ENCODE results near the gene TMEM45B.
"Not testable (repeated sequence)": the region's sequence is repeated elsewhere in the genome, so short reads cannot be mapped to it uniquely, and the experiment has no call there.

TMEM45B gene

DNA sequence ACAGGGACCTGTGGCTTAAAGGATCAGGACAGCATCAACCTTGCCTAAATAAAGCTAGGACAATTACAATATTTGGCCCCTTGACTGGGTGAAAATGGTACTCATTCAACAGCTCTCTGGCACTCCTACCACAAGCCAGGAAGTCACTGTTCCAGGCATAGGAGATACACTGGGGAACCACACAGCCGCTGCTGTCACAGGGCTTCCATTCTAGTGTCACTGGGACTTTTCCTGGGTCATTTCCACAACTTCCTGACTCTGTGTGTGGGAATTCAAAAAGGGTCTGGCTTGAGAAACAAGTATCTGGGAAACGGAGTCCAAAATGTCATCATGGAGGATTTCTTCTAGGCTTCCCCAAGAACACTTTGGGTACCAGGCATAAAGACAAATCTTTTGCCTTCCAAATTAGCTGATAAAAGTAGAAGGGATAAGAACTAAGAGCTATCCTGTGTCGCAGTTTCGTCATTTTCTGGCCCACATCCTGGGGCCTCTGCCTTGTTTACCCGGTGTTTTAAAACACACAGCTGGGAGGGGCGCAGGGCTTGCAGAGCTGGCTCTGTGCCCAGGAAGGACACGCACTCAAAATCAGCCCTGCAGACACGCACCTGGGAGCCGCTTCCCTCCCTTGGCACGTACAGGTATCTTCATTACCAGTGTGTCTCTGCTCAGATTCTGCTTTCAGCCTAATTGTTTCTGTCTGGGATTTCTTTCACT is 38.0 kb downstream of the TMEM45B start:
- peak; percentile 25 for DNase-seq

DNA sequence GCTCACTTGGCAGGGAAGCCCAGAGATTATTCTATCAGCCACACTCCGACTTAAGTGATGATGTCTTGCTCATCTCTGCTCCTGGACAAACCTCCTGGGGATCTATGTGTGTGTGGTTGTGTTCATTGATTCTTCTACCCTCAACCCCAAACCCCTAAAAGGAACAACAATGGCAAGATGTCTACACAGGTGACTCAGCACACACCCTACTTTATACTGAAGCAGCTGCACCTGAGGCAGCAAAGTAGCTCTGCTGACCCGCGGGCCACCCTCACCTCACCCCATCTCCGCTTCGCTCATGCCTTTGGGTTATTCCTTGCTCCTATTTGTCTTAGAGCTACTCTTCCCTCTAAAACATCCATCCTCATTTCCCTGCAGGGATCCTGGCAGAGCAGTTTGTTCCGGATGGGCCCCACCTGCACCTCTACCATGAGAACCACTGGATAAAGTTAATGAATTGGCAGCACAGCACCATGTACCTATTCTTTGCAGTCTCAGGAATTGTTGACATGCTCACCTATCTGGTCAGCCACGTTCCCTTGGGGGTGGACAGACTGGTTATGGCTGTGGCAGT is 38.7 kb downstream of the TMEM45B start:
- no peak for DNase-seq

DNA sequence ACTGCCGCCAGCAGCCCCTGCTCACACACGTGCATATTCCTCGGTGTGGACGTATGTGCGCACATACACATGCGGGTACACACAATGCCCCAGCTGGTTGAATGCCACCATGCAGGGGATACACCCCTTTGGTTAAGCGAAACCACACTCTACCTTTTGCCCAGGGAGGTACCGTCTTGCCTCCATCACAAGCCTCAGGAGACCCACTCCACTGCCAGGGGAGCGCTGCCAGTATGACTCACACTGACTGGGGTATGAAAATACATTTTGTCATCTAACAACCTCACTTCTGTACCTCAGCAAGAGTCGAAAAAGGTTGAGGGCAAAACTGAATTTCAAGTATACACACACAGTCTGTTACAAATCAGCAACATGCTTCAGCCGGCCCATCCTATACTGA is 39.4 kb downstream of the TMEM45B start:
- DNase-seq: no peak

GRCh38 chr11:129856036-129856435 is 40.4 kb downstream of the TMEM45B start:
- no peak for DNase-seq

- no peak for DNase-seq
These were observed 46.3 kb downstream of the TMEM45B start for GRCh38 chr11:129861702-129862522.

DNA sequence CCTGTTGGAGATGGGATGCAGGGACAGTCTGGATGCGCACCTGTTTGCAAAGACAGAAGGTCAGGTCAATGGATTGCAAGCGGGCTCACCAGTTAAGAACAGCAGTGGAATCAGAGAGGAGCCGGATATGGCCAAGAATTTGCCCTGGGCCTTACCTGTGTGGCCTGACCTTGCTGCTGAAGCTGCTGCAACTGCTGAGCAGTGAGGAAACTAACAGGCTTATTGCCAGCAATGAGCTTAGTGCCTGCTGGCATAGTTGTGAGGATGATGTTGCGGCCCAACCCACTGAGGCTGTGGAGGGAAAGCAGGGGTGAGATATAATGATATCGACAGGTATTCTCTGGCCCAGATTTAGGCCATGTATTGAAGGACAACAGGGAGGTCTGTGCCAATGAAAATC is 49.2 kb downstream of the TMEM45B start:
- no peak for DNase-seq

GRCh38 chr11:129865701-129866100 is 50.1 kb downstream of the TMEM45B start:
- DNase-seq: no peak

DNA sequence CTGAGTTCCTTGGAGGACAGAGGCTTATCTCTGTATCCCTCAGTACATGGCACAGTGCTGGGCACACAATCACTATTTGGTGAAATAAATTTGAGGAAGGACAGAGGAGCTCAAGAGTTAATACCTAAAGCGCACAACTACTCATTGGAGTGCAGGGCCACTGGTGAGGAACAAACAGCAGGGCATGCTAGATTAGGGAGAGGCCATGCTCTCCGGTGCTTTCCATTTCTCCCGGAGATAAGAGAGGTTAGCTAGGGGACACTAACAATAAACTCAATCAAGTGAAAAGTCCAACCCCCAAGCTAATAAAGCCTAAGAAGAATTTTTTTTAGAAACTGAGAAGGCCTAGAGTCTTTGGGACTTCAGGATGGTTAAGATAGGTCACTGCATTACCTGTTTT is 50.7 kb downstream of the TMEM45B start:
- DNase-seq: no peak

GRCh38 chr11:129868626-129869025 is 53.0 kb downstream of the TMEM45B start:
- not testable (repeated sequence) for DNase-seq

GRCh38 chr11:129871914-129872313 is 56.3 kb downstream of the TMEM45B start:
- no peak for DNase-seq

GRCh38 chr11:129880311-129880710 is 64.7 kb downstream of the TMEM45B start:
- DNase-seq: no peak

DNA sequence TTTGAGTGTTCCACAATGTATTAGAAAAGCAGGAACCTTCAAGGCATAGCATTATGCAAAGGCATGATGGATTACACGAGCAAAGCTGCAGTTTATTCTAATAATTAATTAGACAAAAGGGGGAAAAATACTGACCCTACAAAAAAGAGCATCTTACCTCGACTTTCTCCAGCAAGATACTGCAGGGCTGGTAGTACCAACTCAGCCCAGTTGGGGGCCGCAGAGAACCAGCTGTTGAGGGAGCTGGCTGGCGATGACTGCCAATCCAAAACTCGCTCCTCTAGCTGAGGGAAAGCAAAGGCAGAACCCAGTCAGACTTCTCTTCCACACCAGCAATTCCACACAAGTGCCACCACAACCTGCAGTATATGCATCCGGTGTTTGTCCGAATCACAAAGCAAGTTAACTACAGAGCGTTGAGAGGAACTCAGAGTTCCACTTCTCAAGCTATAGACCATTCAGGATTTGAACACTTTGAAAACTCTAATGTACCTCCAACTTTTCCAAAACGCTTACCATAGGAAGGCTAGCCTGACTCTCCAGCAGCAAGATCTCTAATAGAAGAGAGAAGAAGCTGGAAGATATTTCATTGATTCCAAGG is 66.0 kb downstream of the TMEM45B start:
- peak; percentile 42 for DNase-seq

DNA sequence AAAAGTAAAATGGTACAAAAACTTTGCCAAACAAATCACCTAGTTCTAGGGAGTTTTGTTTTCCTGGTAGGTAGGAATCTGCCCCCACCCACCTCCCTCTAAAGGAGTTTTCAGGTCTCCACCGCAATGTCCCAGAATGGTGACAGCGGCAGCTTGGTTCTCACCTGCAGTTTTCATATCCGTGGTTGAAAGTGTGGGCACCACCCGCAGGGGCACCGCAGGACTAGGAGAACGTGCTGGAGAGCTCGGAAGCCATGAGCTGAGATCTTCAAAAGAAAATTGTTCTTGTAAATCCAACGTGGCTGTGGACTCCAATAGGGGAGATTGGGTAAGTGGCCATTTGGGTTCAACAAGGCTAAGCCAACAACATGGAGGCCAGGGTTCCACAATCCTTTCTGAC is 68.9 kb downstream of the TMEM45B start:
- DNase-seq: no peak

DNA sequence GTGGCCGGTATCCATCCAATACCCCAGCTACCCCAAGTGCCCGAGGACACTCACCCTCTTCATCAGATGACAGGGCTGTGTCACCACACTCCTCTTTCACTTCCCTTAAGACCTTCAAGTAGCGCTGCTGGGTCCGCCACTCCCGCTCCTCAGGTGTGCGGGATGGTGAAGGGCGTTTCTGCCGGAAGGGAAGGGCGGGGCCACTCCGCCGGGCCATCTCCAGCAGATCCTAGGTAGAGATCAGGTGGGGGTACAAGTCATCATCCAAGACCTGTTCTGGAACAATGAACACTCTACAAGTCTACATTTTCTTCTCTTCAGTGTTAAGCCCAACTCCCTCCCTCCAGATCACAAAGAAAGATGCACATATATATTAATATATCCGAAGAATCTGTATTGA is 69.7 kb downstream of the TMEM45B start:
- no peak for DNase-seq

GRCh38 chr11:129888451-129888850 is 72.8 kb downstream of the TMEM45B start:
- no peak for DNase-seq

DNA sequence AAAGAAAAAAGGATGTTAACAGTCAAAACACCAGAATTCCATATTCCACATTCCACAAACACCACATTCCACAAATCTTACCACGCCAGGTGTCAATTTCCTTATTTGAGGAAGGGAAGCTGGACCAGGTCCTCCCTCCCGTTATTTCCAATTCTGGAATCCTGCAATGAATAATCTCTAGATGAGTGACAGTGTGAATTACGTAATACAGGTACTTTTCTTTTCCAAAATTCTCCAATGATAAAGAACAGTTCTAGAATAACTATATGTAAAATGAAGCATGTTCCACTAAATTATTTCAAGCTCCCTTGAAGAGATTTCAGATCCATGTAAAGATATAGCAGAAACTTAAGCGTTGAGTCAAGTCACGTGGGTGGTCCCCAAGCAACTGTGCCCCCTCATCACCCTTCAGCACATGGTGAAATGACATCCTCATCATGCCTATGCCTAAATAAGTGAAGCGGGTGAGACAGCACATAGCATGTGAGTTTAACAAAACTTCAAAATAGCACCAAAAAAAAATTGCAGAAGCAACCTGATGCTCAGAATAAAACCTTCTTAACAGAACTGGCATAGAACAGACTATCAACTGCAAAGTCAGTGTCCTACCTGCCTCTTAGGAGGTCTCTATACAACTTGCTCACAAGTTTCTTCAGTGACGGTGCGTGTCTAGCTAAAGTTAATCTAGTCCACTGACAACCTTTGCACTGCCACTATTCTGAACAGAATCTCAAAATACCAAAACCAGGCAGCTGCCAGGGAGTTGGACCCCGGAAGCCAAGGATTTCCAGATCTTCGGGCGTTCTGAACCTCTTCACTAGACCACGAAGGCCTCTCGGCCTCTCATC is 78.9 kb downstream of the TMEM45B start:
- DNase-seq: no peak

- peak; percentile 90 for DNase-seq
These were observed 79.7 kb downstream of the TMEM45B start, which contains the start of gene NFRKB for GRCh38 chr11:129895126-129896041. TSS of gene NFRKB (minus strand) at chr11:129895578. CDS start at chr11:129892849, 2,729 bp downstream.

- DNase-seq: no peak
These were observed 80.4 kb downstream of the TMEM45B start for GRCh38 chr11:129896062-129896461.

GRCh38 chr11:129905402-129905801 is 89.8 kb downstream of the TMEM45B start:
- no peak for DNase-seq

Data from stimulated activated CD4-positive, alpha-beta T cell treated with anti-CD3 and anti-CD28 coated beads, Interleukin-12 subunit alpha, Interleukin-12 subunit beta, amount 100 ng/mL, for 4 hours (primary cell).